PC-3 (cell line): ENCODE measurements around the gene SGMS1.

Experiments used
- CTCF ChIP-seq: fragments of 300-600 bp; sonication (generic); conservative IDR thresholded peaks from 2 replicates; pipeline ENCODE4 v1.5.1; 2017; ENCODE audit warnings: antibody characterized with exemption, low read depth, mild to moderate bottlenecking, low read length
- EZH2phosphoT487 ChIP-seq: fragments of 300-600 bp; sonication (generic); IDR thresholded peaks from 2 replicates; pipeline ENCODE4 v1.6.1; 2018; ENCODE audit warnings: mild to moderate bottlenecking, antibody characterized with exemption, low read length, borderline replicate concordance

GRCh38 chr10:50541317-50541716 lies 82.4 kb downstream of the SGMS1 start:
- TF ChIP-seq CTCF = no peak
- TF ChIP-seq EZH2phosphoT487 = no peak
